Natural killer cell (primary cell): ENCODE measurements around the gene RAB27A. TPM values are rescaled to one million over a fixed set of nuclear protein-coding genes. Genes with fewer than 3 reads are reported as not detected.
"Not testable (repeated sequence)": the region's sequence is repeated elsewhere in the genome, so short reads cannot be mapped to it uniquely, and the experiment has no call there.

Experiments used
- ATAC-seq, 3 donors: fragments of 150-1000 bp in 2 of 3; fragments of 200-7000 bp in 1 of 3; cut with Tn5 transposase; 1 replicate in 1 of 3; 2 replicates in 2 of 3; pipeline ENCODE4 v1.10.0; 2021; ENCODE audit warnings: mild to moderate bottlenecking in 2 of 3, moderate library complexity in 2 of 3
- DNase-seq, 2 donors: peaks; one replicate each; pipeline versions ENCODE4 v3.0.0 to v3.0.0-alpha.2; 2013 to 2021; ENCODE audit warnings: mixed read lengths in 1 of 2
- H3K27ac ChIP-seq: one replicate; pipeline ENCODE4 v1.5.1; 2013; ENCODE audit warnings: mild to moderate bottlenecking, low read length
- H3K27me3 ChIP-seq: one replicate; pipeline ENCODE4 v1.6.1; 2013; ENCODE audit warnings: low read length; ENCODE audit not compliant: control insufficient read depth, insufficient read depth
- H3K36me3 ChIP-seq: one replicate; pipeline ENCODE4 v1.6.1; 2013; ENCODE audit warnings: low read length; ENCODE audit not compliant: control insufficient read depth, insufficient read depth
- H3K4me1 ChIP-seq: one replicate; pipeline ENCODE4 v1.6.1; 2013; ENCODE audit warnings: low read length; ENCODE audit not compliant: control insufficient read depth, insufficient read depth
- H3K4me3 ChIP-seq: one replicate; pipeline ENCODE4 v1.5.1; 2013; ENCODE audit warnings: low read length
- H3K9me3 ChIP-seq: one replicate; pipeline ENCODE4 v1.6.1; 2013; ENCODE audit warnings: low read length; ENCODE audit not compliant: control insufficient read depth, insufficient read depth
- H3K27ac Mint-ChIP-seq, 2 donors: one replicate each; pipeline ENCODE4 v1.8.0; 2022; ENCODE audit warnings: mild to moderate bottlenecking in 2 of 2, mixed read lengths in 2 of 2, moderate library complexity in 1 of 2
- H3K27me3 Mint-ChIP-seq, 2 donors: one replicate each; pipeline ENCODE4 v1.8.0; 2022; ENCODE audit warnings: low read depth in 2 of 2, mixed read lengths in 2 of 2
- H3K36me3 Mint-ChIP-seq: one replicate; pipeline ENCODE4 v1.8.0; 2022; ENCODE audit warnings: mixed read lengths
- H3K4me1 Mint-ChIP-seq, 2 donors: one replicate each; pipeline ENCODE4 v1.8.0; 2022; ENCODE audit warnings: mixed read lengths in 2 of 2
- H3K4me3 Mint-ChIP-seq: one replicate; pipeline ENCODE4 v1.8.0; 2022; ENCODE audit warnings: mild to moderate bottlenecking, moderate library complexity, mixed read lengths
- H3K9me3 Mint-ChIP-seq, 2 donors: one replicate each; pipeline ENCODE4 v1.8.0; 2022; ENCODE audit warnings: mixed read lengths in 2 of 2
- CTCF ChIP-seq: fragments of 200-600 bp; IDR thresholded peaks from one replicate; pipeline ENCODE4 v1.8.0; 2022; ENCODE audit warnings: antibody characterized with exemption
- WGBS: methylation state at CpG from one replicate; pipeline ENCODE4 v1.1.7; 2013; ENCODE audit warnings: missing lambda C conversion rate; ENCODE audit not compliant: insufficient coverage; 5-methylcytosine and 5-hydroxymethylcytosine counted together
- intact Hi-C: fragments of 100-400 bp; cut with micrococcal nuclease; formaldehyde crosslinking; loops from one replicate; pipeline ENCODE4 v1.14.2; 2022
- total RNA-seq, 4 donors: library from RNA; stranded (reverse); fragments of 120-200 nt in 1 of 4; gene quantifications; one replicate each; pipeline versions ENCODE4 v1.2.3 to v1.2.4, GENCODE V29; 2013 to 2022

Gene RAB27A
- total RNA-seq, 3 donors from 2014 or later (not counting 1 experiment from before 2014, with no cell fraction given), result 90.0 to 111 (median 98.1) TPM

- DNase-seq, result peak in 1 of 2 donors; percentile 44
- intact Hi-C loops, result loop anchor here (5.0 to 10.0 kb wide), 2 partner anchors 34 to 121 kb away; partner anchors contain the start of genes CCPG1, PIERCE2, PIGB and PIGBOS1
- H3K4me1 ChIP-seq, result peaks cover 66% of the 10 kb centered on the region
- H3K36me3 ChIP-seq, result no peaks in the 10 kb centered on the region
- no peak overlapping the region for H3K4me3 ChIP-seq
- ATAC-seq, result no peak
- peak overlapping the region; percentile 75 for H3K27ac ChIP-seq
- TF ChIP-seq CTCF, result no peak
- WGBS, result 65% methylated on average over 4 of the region's 6 CpGs
- H3K27me3 ChIP-seq, result no peaks in the 10 kb centered on the region
- Mint-ChIP-seq H3K27me3 (no peaks in the 10 kb centered on the region), H3K4me1 (peaks cover 98 to 100% of the 10 kb centered on the region in 2 donors), H3K36me3 (no peaks in the 10 kb centered on the region), H3K9me3 (no peaks in the 10 kb centered on the region), H3K4me3 (peak overlapping the region; percentile 89), H3K27ac (peak overlapping the region; percentile 93 to 99)
- H3K9me3 ChIP-seq, result no peaks in the 10 kb centered on the region
Observed at GRCh38 chr15:55283379-55284147, 6.0 kb downstream of the RAB27A start.

GRCh38 chr15:55282284-55282833, 7.3 kb downstream of the RAB27A start:
- peaks cover 71% of the 10 kb centered on the region for H3K4me1 ChIP-seq
- H3K4me1 Mint-ChIP-seq, result peaks cover 97 to 100% of the 10 kb centered on the region in 2 donors
- no peaks in the 10 kb centered on the region for H3K9me3 ChIP-seq
- H3K27ac ChIP-seq, result peak overlapping the region; percentile 75
- peak overlapping the region; percentile 93 to 99 for H3K27ac Mint-ChIP-seq
- intact Hi-C loops, result loop anchor here (1.0 to 10.0 kb wide), 4 partner anchors 8 to 122 kb away; partner anchors contain the start of genes CCPG1, PIERCE2, PIGB and PIGBOS1
- TF ChIP-seq CTCF, result no peak
- DNase-seq (peak; percentile 38 to 74), ATAC-seq (peak; percentile 46 to 67 (median 65))
- H3K4me3 ChIP-seq, result no peak overlapping the region
- H3K27me3 ChIP-seq, result no peaks in the 10 kb centered on the region
- H3K9me3 Mint-ChIP-seq, result no peaks in the 10 kb centered on the region
- H3K36me3 Mint-ChIP-seq, result no peaks in the 10 kb centered on the region
- 25% methylated on average over 5 of the region's 5 CpGs for WGBS
- H3K36me3 ChIP-seq, result no peaks in the 10 kb centered on the region
- no peaks in the 10 kb centered on the region for H3K27me3 Mint-ChIP-seq
- H3K4me3 Mint-ChIP-seq, result peak overlapping the region; percentile 89

- intact Hi-C loops, result loop anchor here (1.0 to 10.0 kb wide), 4 partner anchors 9 to 123 kb away; partner anchors contain the start of genes CCPG1, PIERCE2, PIGB and PIGBOS1
- Histone ChIP-seq H3K9me3 (no peaks in the 10 kb centered on the region), H3K4me1 (peaks cover 69% of the 10 kb centered on the region), H3K27ac (peak overlapping the region; percentile 75), H3K36me3 (no peaks in the 10 kb centered on the region), H3K27me3 (no peaks in the 10 kb centered on the region), H3K4me3 (no peak overlapping the region)
- no peak for TF ChIP-seq CTCF
- Mint-ChIP-seq H3K36me3 (no peaks in the 10 kb centered on the region), H3K9me3 (no peaks in the 10 kb centered on the region), H3K4me1 (peaks cover 97 to 100% of the 10 kb centered on the region in 2 donors), H3K4me3 (peak overlapping the region; percentile 89), H3K27me3 (no peaks in the 10 kb centered on the region), H3K27ac (peak overlapping the region; percentile 93 to 99)
- ATAC-seq (peak in 2 of 3 donors; percentile 2), DNase-seq (peak in 1 of 2 donors; percentile 44)
Observed at GRCh38 chr15:55281517-55282228, 7.9 kb downstream of the RAB27A start.

- WGBS, result no CpG with 5 or more reads among the region's 2 CpGs
- H3K4me3 Mint-ChIP-seq, H3K36me3 ChIP-seq, ATAC-seq, H3K9me3 Mint-ChIP-seq, H3K36me3 Mint-ChIP-seq, H3K27ac ChIP-seq, H3K27me3 ChIP-seq, H3K4me3 ChIP-seq, H3K27me3 Mint-ChIP-seq, H3K9me3 ChIP-seq: not testable (repeated sequence)
- Mint-ChIP-seq H3K4me1 (peaks cover 94 to 97% of the 10 kb centered on the region in 2 donors), H3K27ac (peak overlapping the region; percentile 93 to 99)
- intact Hi-C loops, result loop anchor here (5.0 to 10.0 kb wide), 2 partner anchors 37 to 124 kb away; partner anchors contain the start of genes CCPG1, PIERCE2, PIGB and PIGBOS1
- H3K4me1 ChIP-seq, result peaks cover 73% of the 10 kb centered on the region
- DNase-seq, result peak in 1 of 2 donors; percentile 36
Observed at GRCh38 chr15:55280589-55280988, 9.0 kb downstream of the RAB27A start.
